Lower leg skin (tissue), 4 donors: ENCODE data around the gene ITPA. TPM values are rescaled to one million over a fixed set of nuclear protein-coding genes. Genes with fewer than 3 reads are reported as not detected.

Experiments
- DNase-seq, 2 donors: peaks; one replicate each; pipeline ENCODE4 v3.0.0-alpha.2; 2019; ENCODE audit warnings: low spot score in 2 of 2
- H3K4me3 ChIP-seq: fragments of 200-600 bp; sonication (generic); 2 replicates; pipeline ENCODE4 v1.5.1; 2017; ENCODE audit warnings: mild to moderate bottlenecking, low read depth; ENCODE audit not compliant: poor library complexity, severe bottlenecking
- POLR2A ChIP-seq, 2 donors: fragments of 450-650 bp; IDR thresholded peaks; one replicate each; pipeline ENCODE4 v1.6.1; 2016 to 2017; ENCODE audit warnings: antibody characterized with exemption in 2 of 2, mild to moderate bottlenecking in 1 of 2, moderate library complexity in 1 of 2
- WGBS, 2 donors: methylation state at CpG; one replicate each; pipeline ENCODE4 v1.1.5; 2018; 5-methylcytosine and 5-hydroxymethylcytosine counted together
- intact Hi-C: fragments of 100-400 bp; cut with DNase I; formaldehyde crosslinking; loops from one replicate; pipeline ENCODE4 v1.15.0; 2023; ENCODE audit warnings: low total_unique reads
- total RNA-seq, 4 donors: library from RNA; depleted of rRNA; stranded (reverse); fragments of >200 nt; gene quantifications; one replicate each; pipeline ENCODE4 v1.1.0, GENCODE V29; 2016
- TF ChIP-seq, protein P1 (sequence below), 3 donors: fragments of 450-650 bp; IDR thresholded peaks; one replicate each; pipeline ENCODE4 v1.5.1; 2016; ENCODE audit warnings: antibody characterized with exemption in 3 of 3, mild to moderate bottlenecking in 3 of 3, moderate library complexity in 2 of 3

The ITPA gene
- total RNA-seq, 4 donors from 2014 or later: 39.3 to 55.8 (median 46.8) TPM

- H3K4me3 ChIP-seq: no peak overlapping the region
- no peak for DNase-seq
- no peak for TF ChIP-seq POLR2A (IDR thresholded peaks at IDR 0.05)
- TF ChIP-seq, protein P1, sequence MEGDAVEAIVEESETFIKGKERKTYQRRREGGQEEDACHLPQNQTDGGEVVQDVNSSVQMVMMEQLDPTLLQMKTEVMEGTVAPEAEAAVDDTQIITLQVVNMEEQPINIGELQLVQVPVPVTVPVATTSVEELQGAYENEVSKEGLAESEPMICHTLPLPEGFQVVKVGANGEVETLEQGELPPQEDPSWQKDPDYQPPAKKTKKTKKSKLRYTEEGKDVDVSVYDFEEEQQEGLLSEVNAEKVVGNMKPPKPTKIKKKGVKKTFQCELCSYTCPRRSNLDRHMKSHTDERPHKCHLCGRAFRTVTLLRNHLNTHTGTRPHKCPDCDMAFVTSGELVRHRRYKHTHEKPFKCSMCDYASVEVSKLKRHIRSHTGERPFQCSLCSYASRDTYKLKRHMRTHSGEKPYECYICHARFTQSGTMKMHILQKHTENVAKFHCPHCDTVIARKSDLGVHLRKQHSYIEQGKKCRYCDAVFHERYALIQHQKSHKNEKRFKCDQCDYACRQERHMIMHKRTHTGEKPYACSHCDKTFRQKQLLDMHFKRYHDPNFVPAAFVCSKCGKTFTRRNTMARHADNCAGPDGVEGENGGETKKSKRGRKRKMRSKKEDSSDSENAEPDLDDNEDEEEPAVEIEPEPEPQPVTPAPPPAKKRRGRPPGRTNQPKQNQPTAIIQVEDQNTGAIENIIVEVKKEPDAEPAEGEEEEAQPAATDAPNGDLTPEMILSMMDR (IDR thresholded peaks at IDR 0.05): no peak
- WGBS, 2 donors: 84 to 96% methylated on average over 4 of the region's 4 CpGs
- intact Hi-C loops: no loop called here
Measured at GRCh38 chr20:3189561-3190131, 19.7 kb upstream of the ITPA start.

DNA sequence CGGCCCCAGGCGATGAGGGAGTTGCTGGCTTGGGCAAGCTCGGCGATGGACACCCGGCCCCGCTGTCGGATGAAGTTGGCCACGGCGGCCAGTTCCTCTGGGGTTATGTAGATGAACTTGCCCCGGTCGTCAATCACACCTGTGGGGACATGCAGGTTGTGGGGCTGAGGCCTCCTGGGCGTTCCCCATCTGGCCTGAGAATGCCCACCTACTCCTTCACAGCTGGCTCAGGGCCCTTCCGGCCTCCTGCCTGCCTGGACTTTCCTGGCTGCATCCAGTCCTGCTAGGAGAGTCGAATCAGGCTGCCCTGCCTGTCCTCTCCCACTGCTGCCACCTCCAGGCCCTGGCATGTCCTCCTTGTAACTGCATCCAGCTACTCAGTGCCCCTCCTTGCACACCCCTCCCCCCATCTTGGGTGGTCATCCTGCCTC, 18.6 kb upstream of the ITPA start:
- intact Hi-C loops: no loop called here
- 84 to 89% methylated on average over 14 of the region's 14 CpGs for WGBS, 2 donors

DNA sequence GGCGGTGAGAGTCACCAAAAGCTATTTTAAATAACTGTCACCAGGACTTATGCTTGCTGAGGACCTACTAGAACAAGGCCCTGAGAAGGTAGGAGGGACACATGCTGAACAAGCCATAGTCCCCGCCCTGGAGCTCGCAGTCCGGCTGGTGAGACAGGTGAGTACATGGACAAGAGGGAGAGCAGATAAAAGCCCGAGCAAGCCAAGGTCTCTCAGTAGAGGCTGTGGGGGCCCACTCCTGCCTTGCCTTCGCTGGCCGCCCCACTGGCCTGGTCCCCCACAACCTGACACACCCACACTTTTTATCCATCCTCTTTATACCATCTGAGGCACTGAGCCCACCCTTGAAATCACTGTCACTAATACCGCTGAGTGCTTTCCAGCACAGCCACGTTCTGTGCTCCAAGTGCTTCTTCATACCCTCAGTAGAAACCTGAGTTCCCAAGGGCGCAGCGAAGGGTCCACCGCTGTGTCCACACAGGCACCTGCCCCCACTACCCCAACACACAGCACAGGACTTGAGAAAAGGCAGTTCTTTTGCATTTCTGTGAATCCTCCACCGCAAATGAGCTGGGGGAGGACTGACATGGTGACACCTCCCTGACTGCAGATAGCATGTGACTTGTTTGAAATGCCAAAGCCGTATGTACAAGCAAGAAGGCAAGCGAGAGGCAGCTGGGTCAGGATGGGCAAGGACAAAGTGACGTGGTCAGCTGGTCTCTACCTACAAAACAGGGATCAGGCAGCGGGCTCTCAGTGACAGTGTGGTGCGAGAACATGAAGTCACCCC, 16.9 kb upstream of the ITPA start:
- H3K4me3 ChIP-seq: no peak overlapping the region
- TF ChIP-seq, protein P1 (IDR thresholded peaks at IDR 0.05): no peak
- TF ChIP-seq POLR2A (IDR thresholded peaks at IDR 0.05): no peak
- no peak for DNase-seq
- intact Hi-C loops: no loop called here
- 92 to 93% methylated on average over 18 of the region's 18 CpGs for WGBS, 2 donors

More for the DNA sequence above, 18.6 kb upstream of the ITPA start:
- H3K4me3 ChIP-seq: no peak overlapping the region
- DNase-seq: no peak
- TF ChIP-seq POLR2A (IDR thresholded peaks at IDR 0.05): no peak
- TF ChIP-seq, protein P1 (IDR thresholded peaks at IDR 0.05): no peak

GRCh38 chr20:3193806-3194616, 15.3 kb upstream of the ITPA start:
- WGBS, 2 donors: 94 to 98% methylated on average over 14 of the region's 14 CpGs
- TF ChIP-seq, protein P1 (IDR thresholded peaks at IDR 0.05): no peak
- TF ChIP-seq POLR2A (IDR thresholded peaks at IDR 0.05): no peak
- H3K4me3 ChIP-seq: no peak overlapping the region
- DNase-seq: no peak
- intact Hi-C loops: no loop called here

DNA sequence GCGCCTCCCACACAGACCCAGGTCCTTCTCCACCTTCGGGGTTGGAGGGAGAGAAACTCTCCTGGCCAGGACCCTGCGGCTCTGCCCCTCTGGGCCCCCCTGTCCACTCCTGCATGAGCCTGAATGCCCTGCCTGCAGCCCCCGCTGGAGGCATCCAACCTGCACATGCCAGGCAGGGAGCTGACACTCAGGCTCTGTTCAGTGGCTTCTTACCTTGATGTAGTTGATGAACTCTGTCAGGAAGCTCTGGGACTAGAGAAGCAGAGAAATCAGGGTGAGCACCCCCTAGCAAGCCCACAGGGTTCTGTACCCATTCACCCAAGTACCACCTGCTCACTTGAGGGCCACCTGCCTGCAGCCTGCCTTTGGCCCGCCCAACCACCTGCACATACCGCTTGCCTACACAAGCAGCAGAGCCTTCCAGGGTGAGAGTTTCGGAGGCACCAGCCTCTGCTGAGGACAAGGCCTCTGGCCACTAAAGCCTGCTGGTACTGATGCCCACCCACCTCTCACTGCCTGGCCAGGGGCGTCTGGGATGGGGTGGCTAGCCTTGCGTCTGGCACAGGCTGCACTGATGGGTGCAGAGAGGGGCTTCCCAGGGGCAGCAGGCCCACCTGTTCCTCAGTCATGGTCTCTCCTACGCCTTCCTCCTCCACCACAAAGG, 14.5 kb upstream of the ITPA start:
- no peak overlapping the region for H3K4me3 ChIP-seq
- TF ChIP-seq, protein P1 (IDR thresholded peaks at IDR 0.05): no peak
- TF ChIP-seq POLR2A (IDR thresholded peaks at IDR 0.05): no peak
- 95 to 96% methylated on average over 10 of the region's 10 CpGs for WGBS, 2 donors
- no peak for DNase-seq
- intact Hi-C loops: no loop called here
